OCI-LY7 (cell line): ENCODE measurements around the gene HOXC10. TPM values are rescaled to one million over a fixed set of nuclear protein-coding genes. Genes with fewer than 3 reads are reported as not detected.
A peak's percentile ranks its signal among the peaks of the same experiment; 100 is the strongest.

Experiments
- BruUV-seq: library from RNA; stranded (reverse); fragments of 400-500 nt; replicated peaks from 2 replicates; lab custom pipeline; 2021; lab: Mats Ljungman, UMichigan
- CTCF ChIA-PET: fragments of 300-600 bp; sonication (Branson Sonifier 250); formaldehyde crosslinking; loops from one replicate; lab custom pipeline; 2022; ENCODE audit warnings: antibody characterized with exemption; ENCODE audit not compliant: unreplicated experiment; lab: Charles Lee
- POLR2A ChIA-PET: fragments of 300-600 bp; sonication (Branson Sonifier 250); formaldehyde crosslinking; loops from one replicate; lab custom pipeline; 2022; ENCODE audit warnings: antibody characterized with exemption; lab: Charles Lee
- DNase-seq: peaks from one replicate; pipeline ENCODE4 v3.0.0-alpha.2; 2015; ENCODE audit warnings: low spot score
- H2AFZ ChIP-seq: fragments of 200-600 bp; sonication (generic), shearing (Covaris generic); 2 replicates; pipeline ENCODE4 v1.6.1; 2014; ENCODE audit warnings: mild to moderate bottlenecking, antibody characterized with exemption, low read length, moderate library complexity
- H3K27ac ChIP-seq: fragments of 200-600 bp; sonication (generic); 2 replicates; pipeline ENCODE4 v1.5.1; 2014; ENCODE audit warnings: mixed run types, low read depth, mild to moderate bottlenecking, moderate library complexity, low read length, inconsistent platforms; ENCODE audit not compliant: poor library complexity, severe bottlenecking
- H3K36me3 ChIP-seq: fragments of 200-600 bp; sonication (generic); 2 replicates; pipeline ENCODE4 v1.6.1; 2014; ENCODE audit warnings: mild to moderate bottlenecking, antibody characterized with exemption, low read length, moderate library complexity, mixed read lengths; ENCODE audit not compliant: insufficient read depth
- H3K4me1 ChIP-seq: fragments of 200-600 bp; sonication (generic); 2 replicates; pipeline ENCODE4 v1.5.1; 2014; ENCODE audit warnings: mild to moderate bottlenecking, low read length; ENCODE audit not compliant: insufficient read depth, poor library complexity, severe bottlenecking
- H3K4me2 ChIP-seq: fragments of 200-600 bp; sonication (generic); 2 replicates; pipeline ENCODE4 v1.6.1; 2014; ENCODE audit warnings: mild to moderate bottlenecking, low read length
- H3K4me3 ChIP-seq: fragments of 200-600 bp; sonication (generic); 2 replicates; pipeline ENCODE4 v1.5.1; 2014; ENCODE audit warnings: mild to moderate bottlenecking, low read depth, low read length; ENCODE audit not compliant: poor library complexity, severe bottlenecking
- H3K79me2 ChIP-seq: fragments of 200-600 bp; sonication (generic); 2 replicates; pipeline ENCODE4 v1.6.1; 2016; ENCODE audit warnings: low read depth, mild to moderate bottlenecking, low read length, moderate library complexity, mixed read lengths; ENCODE audit not compliant: insufficient read depth
- H3K9me2 ChIP-seq: fragments of 200-600 bp; sonication (generic); 2 replicates; pipeline ENCODE4 v1.6.1; 2016; ENCODE audit warnings: mild to moderate bottlenecking, low read length, mixed read lengths; ENCODE audit not compliant: insufficient read depth
- H3K9me3 ChIP-seq: fragments of 200-600 bp; sonication (generic); 2 replicates; pipeline ENCODE4 v1.6.1; 2014; ENCODE audit warnings: mild to moderate bottlenecking, mixed run types, low read length, mixed read lengths
- H4K20me1 ChIP-seq: fragments of 200-600 bp; sonication (generic); 2 replicates; pipeline ENCODE4 v1.6.1; 2014; ENCODE audit warnings: mild to moderate bottlenecking, antibody characterized with exemption, low read length, moderate library complexity, mixed read lengths; ENCODE audit not compliant: insufficient read depth
- EZH2phosphoT487 ChIP-seq: fragments of 200-600 bp; sonication (generic); IDR thresholded peaks from 2 replicates; pipeline ENCODE4 v1.6.1; 2018; ENCODE audit warnings: low read depth, borderline replicate concordance, mild to moderate bottlenecking, mixed run types, antibody characterized with exemption, low read length, moderate library complexity, mixed read lengths
- intact Hi-C: fragments of 100-400 bp; cut with micrococcal nuclease; formaldehyde crosslinking; loops from one replicate; pipeline ENCODE4 v1.10.0; 2022; ENCODE audit not compliant: unreplicated experiment
- total RNA-seq, 2 experiments: library from RNA; depleted of rRNA in 1 of 2; stranded (reverse); fragments of >200 nt in 1 of 2; shearing (Covaris generic) in 1 of 2; gene quantifications; 2 replicates each; pipeline ENCODE4 v1.2.3, GENCODE V29; 2014 to 2022
- TF ChIP-seq, protein P1 (sequence below): fragments of 200-600 bp; sonication (generic); conservative IDR thresholded peaks from 2 replicates; pipeline ENCODE4 v1.5.1; 2014; ENCODE audit warnings: mild to moderate bottlenecking, antibody characterized with exemption, low read length, moderate library complexity, mixed read lengths

Gene HOXC10
- total RNA-seq, 2 experiments from 2014 or later: 0.25 to 0.28 TPM

DNA sequence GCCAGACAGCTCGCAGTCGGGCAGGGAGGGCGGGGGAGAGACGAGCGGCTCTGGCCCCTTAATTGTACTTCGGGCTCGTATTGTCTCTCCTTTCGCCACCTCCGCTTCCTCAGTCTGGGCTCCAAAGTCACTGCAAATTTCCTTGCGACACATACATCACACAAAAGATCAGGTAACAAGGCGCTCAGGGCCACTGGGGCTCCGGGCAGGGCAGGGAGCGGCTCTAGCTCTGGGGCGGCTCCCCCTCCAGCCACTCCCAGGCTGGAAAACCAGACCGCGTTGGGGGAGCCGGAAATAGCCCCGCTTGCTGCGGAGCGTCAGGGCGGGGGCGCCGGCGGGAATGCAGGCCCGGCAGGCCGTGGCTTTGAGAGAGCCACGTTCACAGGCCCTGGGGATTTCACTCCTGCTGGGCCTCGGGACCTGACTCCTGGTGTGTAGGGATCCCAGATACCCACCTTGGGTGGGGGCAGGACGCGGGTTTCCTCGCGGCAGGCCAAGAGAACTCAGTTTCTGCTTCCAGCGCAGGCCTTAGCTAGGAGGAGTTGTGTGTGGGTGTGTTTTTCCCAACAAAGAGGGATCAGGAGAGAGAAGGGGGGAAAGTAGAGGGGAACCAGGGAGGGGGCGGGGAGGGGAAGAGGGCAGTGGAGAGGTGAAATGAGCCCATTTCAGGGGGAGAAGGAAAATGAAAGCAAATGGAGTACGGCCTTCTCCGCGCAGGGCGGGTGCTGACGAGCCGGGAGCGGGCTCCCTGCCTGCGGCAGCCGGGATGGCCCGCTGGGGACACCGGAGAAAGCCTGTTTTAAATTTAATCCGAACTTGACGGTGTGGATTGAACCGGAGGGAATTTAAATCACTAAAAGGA lies 10.7 kb downstream of the HOXC10 start:
- Histone ChIP-seq H2AFZ (peak overlapping the region; percentile 44), H3K27ac (no peak overlapping the region), H3K9me2 (no peaks in the 10 kb centered on the region), H3K4me1 (peaks cover 5% of the 10 kb centered on the region), H3K4me2 (peak overlapping the region; percentile 64), H4K20me1 (no peaks in the 10 kb centered on the region), H3K4me3 (peak overlapping the region; percentile 54), H3K9me3 (no peaks in the 10 kb centered on the region), H3K36me3 (no peaks in the 10 kb centered on the region), H3K79me2 (no peaks in the 10 kb centered on the region)
- DNase-seq: no peak
- POLR2A ChIA-PET: interaction anchor here (0.6 kb wide), 1 partner anchor 246 kb away, joined by 4 read pairs; no protein-coding TSS in a partner anchor
- CTCF ChIA-PET: no interaction called here
- intact Hi-C loops: no loop called here
- no TSS peak for BruUV-seq
- TF ChIP-seq EZH2phosphoT487: peak; percentile 51; the same call in 1 of the 2 replicates
- TF ChIP-seq, protein P1, sequence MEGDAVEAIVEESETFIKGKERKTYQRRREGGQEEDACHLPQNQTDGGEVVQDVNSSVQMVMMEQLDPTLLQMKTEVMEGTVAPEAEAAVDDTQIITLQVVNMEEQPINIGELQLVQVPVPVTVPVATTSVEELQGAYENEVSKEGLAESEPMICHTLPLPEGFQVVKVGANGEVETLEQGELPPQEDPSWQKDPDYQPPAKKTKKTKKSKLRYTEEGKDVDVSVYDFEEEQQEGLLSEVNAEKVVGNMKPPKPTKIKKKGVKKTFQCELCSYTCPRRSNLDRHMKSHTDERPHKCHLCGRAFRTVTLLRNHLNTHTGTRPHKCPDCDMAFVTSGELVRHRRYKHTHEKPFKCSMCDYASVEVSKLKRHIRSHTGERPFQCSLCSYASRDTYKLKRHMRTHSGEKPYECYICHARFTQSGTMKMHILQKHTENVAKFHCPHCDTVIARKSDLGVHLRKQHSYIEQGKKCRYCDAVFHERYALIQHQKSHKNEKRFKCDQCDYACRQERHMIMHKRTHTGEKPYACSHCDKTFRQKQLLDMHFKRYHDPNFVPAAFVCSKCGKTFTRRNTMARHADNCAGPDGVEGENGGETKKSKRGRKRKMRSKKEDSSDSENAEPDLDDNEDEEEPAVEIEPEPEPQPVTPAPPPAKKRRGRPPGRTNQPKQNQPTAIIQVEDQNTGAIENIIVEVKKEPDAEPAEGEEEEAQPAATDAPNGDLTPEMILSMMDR: no peak

DNA sequence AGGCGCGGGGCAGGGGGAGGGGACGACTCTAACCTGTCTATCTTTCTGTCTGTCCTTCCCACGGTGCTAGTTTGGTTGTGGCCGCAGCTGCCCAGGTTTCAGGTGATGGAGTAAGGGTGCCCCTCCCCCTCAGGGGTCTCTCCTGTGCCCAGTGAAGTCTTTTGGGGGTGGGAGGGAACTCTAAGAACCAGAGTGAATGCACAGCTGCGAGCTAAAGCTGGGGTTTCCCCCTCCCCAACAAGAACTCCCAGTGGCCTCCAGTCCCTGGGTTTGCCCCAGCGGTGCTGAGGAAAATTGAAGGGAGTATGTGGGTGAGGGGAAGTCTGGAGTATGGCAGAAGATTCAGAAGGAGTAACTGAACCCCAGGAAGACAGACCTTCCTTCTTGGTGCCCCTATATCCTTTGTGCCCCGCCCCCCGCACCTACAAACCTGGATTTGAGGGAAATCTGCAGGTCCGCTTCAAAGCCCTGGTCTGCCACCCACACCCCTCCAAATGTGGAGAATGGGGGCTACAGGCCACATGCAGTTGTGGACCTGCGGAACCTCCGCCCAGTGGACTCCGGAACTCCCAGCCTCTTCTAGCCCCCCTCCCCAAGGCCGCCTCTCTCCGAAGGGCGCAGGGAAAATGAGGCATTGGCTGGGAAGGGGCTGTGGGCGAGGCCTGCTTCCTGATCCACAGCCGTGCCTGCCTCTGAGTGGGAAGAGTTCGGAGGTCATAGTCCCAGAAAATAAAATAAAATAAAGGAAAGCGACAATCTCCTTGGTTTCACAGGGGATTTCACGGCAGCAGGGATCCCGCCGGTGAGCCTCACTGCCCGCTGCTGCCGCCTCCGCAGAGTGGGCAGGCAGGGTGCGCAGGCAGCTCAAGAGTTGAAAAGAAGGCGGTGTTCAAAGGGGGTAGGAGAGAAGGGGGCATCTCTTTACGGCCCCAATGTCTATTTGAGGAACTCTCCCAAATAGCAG lies 11.6 kb downstream of the HOXC10 start:
- no peak for DNase-seq
- CTCF ChIA-PET: no interaction called here
- POLR2A ChIA-PET: no interaction called here
- no peaks in the 10 kb centered on the region for H3K9me3 ChIP-seq
- BruUV-seq: no TSS peak
- H3K4me1 ChIP-seq: peaks cover 5% of the 10 kb centered on the region
- peak overlapping the region; percentile 54 for H3K4me3 ChIP-seq
- H3K79me2 ChIP-seq: no peaks in the 10 kb centered on the region
- no peak overlapping the region for H3K27ac ChIP-seq
- H3K4me2 ChIP-seq: peak overlapping the region; percentile 64
- no peaks in the 10 kb centered on the region; the same call in 1 of the 2 replicates for H4K20me1 ChIP-seq
- H2AFZ ChIP-seq: peak overlapping the region; percentile 44
- intact Hi-C loops: no loop called here
- no peaks in the 10 kb centered on the region for H3K36me3 ChIP-seq
- H3K9me2 ChIP-seq: no peaks in the 10 kb centered on the region
- TF ChIP-seq, protein P1: no peak
- no peak for TF ChIP-seq EZH2phosphoT487
